Osteoblast (primary cell): ENCODE data around the gene TENM3. TPM values are rescaled to one million over a fixed set of nuclear protein-coding genes. Genes with fewer than 3 reads are reported as not detected.
A peak's percentile ranks its signal among the peaks of the same experiment; 100 is the strongest.
"Not testable (repeated sequence)": the region's sequence is repeated elsewhere in the genome, so short reads cannot be mapped to it uniquely, and the experiment has no call there.

Source experiments
- DNase-seq: peaks from one replicate; pipeline ENCODE4 v3.0.0; 2011; ENCODE audit warnings: low spot score, mixed read lengths; ENCODE audit not compliant: insufficient read length; ENCODE audit errors: missing footprints
- H2AFZ ChIP-seq: 2 replicates; pipeline ENCODE4 v1.6.0; 2011; ENCODE audit warnings: mild to moderate bottlenecking, low read length
- H3K27ac ChIP-seq: 2 replicates; pipeline ENCODE4 v1.5.1; 2011; ENCODE audit warnings: mild to moderate bottlenecking, low read depth, low read length, moderate library complexity
- H3K27me3 ChIP-seq: 2 replicates; pipeline ENCODE4 v1.6.0; 2012; ENCODE audit warnings: mild to moderate bottlenecking, control low read depth, inconsistent platforms, low read length, moderate library complexity; ENCODE audit not compliant: insufficient read depth
- H3K36me3 ChIP-seq: 2 replicates; pipeline ENCODE4 v1.5.1; 2011; ENCODE audit warnings: mild to moderate bottlenecking, low read length, control low read depth, moderate library complexity; ENCODE audit not compliant: insufficient read depth
- H3K4me1 ChIP-seq: 2 replicates; pipeline ENCODE4 v1.5.1; 2011; ENCODE audit warnings: mild to moderate bottlenecking, low read length, control low read depth, moderate library complexity; ENCODE audit not compliant: insufficient read depth
- H3K4me2 ChIP-seq: 2 replicates; pipeline ENCODE4 v1.6.0; 2011; ENCODE audit warnings: mild to moderate bottlenecking, low read length; ENCODE audit not compliant: insufficient read depth
- H3K4me3 ChIP-seq: fragments of 200-600 bp; sonication (generic); 3 replicates; pipeline ENCODE4 v1.5.1; 2012; ENCODE audit warnings: mild to moderate bottlenecking, low read length, inconsistent platforms; ENCODE audit not compliant: insufficient read depth
- H3K79me2 ChIP-seq: 2 replicates; pipeline ENCODE4 v1.6.0; 2012; ENCODE audit warnings: mild to moderate bottlenecking, low read length, control low read depth, inconsistent platforms; ENCODE audit not compliant: insufficient read depth
- H3K9me3 ChIP-seq: 2 replicates; pipeline ENCODE4 v1.5.1; 2011; ENCODE audit warnings: low read depth, low read length, control low read depth
- H4K20me1 ChIP-seq: 2 replicates; pipeline ENCODE4 v1.6.0; 2012; ENCODE audit warnings: mild to moderate bottlenecking, low read length, control low read depth; ENCODE audit not compliant: insufficient read depth
- total RNA-seq: library from RNA; depleted of rRNA; stranded (reverse); fragments of >200 nt; gene quantifications from 2 replicates; pipeline ENCODE4 v1.2.3, GENCODE V29; 2012
- TF ChIP-seq, protein P1 (sequence below): IDR thresholded peaks from 2 replicates; pipeline ENCODE4 v1.5.1; 2011; ENCODE audit warnings: mild to moderate bottlenecking, low read depth, low read length, moderate library complexity; ENCODE audit errors: extremely low read depth

TENM3 gene
- total RNA-seq, 1 donor: 59.0 TPM

DNA sequence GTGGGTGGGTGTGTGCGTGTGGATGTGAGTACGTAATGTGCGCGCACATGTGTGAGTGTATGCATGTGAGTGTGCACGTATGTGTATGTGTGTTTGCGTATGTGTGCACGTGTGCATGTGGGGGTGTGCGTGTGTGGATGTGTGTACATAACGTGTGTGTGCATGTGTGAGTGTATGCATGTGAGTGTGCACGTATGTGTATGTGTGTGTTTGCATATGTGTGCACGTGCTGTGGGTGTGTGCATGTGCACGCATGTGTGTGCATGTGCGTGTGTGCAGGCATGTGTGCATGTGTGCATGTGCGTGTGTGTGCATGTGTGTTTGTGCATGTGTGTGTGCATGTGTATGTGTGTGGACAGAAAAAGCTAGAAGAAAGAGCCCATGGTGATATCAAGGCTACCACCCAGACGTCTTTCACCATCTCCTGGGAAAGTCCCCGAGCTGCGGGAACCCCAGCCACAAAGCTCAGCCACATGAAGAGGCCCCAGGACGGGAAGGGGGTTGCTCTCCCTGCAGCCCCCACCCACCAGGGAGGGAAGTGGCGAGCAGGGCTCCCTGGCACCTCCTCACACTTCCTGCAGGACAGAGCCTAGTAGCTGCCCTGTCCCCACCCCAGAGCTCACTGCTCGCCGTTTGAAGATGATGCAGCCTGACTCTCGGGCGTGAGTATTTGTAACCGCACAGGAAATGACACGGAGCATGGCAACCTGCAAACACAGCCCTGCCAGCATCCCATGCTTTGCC, 565.6 kb downstream of the TENM3 start:
- Histone ChIP-seq H3K27me3 (peaks cover 5% of the 10 kb centered on the region), H3K27ac (no peak overlapping the region), H3K9me3 (no peaks in the 10 kb centered on the region), H2AFZ (no peak overlapping the region), H3K79me2 (no peaks in the 10 kb centered on the region), H3K4me1 (peaks cover 5% of the 10 kb centered on the region), H3K4me3 (no peak overlapping the region), H3K36me3 (no peaks in the 10 kb centered on the region), H3K4me2 (no peak overlapping the region), H4K20me1 (no peaks in the 10 kb centered on the region)
- TF ChIP-seq, protein P1, sequence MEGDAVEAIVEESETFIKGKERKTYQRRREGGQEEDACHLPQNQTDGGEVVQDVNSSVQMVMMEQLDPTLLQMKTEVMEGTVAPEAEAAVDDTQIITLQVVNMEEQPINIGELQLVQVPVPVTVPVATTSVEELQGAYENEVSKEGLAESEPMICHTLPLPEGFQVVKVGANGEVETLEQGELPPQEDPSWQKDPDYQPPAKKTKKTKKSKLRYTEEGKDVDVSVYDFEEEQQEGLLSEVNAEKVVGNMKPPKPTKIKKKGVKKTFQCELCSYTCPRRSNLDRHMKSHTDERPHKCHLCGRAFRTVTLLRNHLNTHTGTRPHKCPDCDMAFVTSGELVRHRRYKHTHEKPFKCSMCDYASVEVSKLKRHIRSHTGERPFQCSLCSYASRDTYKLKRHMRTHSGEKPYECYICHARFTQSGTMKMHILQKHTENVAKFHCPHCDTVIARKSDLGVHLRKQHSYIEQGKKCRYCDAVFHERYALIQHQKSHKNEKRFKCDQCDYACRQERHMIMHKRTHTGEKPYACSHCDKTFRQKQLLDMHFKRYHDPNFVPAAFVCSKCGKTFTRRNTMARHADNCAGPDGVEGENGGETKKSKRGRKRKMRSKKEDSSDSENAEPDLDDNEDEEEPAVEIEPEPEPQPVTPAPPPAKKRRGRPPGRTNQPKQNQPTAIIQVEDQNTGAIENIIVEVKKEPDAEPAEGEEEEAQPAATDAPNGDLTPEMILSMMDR: no peak
- DNase-seq: peak; percentile 87

DNA sequence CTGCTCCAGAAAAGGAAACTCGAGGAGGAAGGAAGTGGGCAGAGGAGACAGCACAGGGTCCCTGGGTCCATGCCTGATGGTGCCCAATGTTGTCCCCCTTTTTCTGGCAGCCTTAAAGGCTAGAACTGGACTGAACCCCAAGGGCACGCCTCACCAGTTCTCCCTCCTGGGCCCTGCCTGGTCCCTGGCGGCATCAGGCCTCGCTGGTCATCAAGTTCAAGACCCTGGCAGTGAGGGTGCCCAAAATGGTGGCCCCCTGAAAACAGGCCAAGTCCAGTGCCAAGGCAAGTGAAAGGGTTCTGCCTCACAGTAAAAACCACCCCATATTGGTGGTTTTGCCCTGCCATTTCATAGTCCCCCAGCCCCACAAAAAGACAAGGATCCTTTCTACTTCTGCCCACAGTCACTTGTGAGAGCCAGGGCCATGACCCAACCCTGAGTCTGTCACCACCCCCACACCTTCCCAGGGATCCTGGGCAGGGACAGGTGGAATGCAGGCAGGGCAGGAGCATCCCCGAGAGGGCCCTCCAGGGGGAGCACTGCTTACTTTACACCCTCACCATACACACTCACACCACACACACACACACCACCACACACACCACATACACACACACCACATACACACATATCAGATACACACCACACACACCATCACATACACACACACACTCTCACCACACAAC, 566.4 kb downstream of the TENM3 start:
- H3K4me1 ChIP-seq: peaks cover 5% of the 10 kb centered on the region
- H2AFZ ChIP-seq: no peak overlapping the region
- no peak overlapping the region for H3K4me2 ChIP-seq
- H3K9me3 ChIP-seq: no peaks in the 10 kb centered on the region
- H3K27me3 ChIP-seq: peaks cover 5% of the 10 kb centered on the region
- H3K4me3 ChIP-seq: no peak overlapping the region
- H3K27ac ChIP-seq: no peak overlapping the region
- DNase-seq: peak; percentile 35
- TF ChIP-seq, protein P1: no peak
- H3K79me2 ChIP-seq: no peaks in the 10 kb centered on the region
- no peaks in the 10 kb centered on the region for H3K36me3 ChIP-seq
- H4K20me1 ChIP-seq: no peaks in the 10 kb centered on the region

DNA sequence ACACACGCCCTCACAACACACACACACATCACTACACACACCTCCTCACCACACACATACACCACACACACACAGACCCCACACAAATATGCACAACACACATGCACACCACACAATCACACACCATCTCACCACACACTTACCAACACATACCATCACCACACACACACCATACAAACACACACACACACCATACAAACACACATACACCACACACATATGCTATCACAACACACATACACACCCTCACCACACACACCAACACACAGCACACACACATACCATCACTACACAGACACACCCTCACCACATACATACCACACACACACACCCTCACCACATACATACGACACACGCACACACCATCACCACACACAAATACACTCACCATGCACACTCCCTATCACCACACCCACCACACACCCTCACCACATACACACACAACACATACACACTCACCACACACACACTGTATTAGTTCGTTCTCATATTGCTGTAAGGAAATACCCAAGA, 567.0 kb downstream of the TENM3 start:
- Histone ChIP-seq H3K9me3 (no peaks in the 10 kb centered on the region), H4K20me1 (no peaks in the 10 kb centered on the region), H3K27me3 (peaks cover 5% of the 10 kb centered on the region), H3K27ac (no peak overlapping the region), H3K36me3 (no peaks in the 10 kb centered on the region), H2AFZ (no peak overlapping the region), H3K4me3 (no peak overlapping the region), H3K4me2 (no peak overlapping the region), H3K79me2 (no peaks in the 10 kb centered on the region), H3K4me1 (peaks cover 5% of the 10 kb centered on the region)
- TF ChIP-seq, protein P1: no peak
- no peak for DNase-seq

DNA sequence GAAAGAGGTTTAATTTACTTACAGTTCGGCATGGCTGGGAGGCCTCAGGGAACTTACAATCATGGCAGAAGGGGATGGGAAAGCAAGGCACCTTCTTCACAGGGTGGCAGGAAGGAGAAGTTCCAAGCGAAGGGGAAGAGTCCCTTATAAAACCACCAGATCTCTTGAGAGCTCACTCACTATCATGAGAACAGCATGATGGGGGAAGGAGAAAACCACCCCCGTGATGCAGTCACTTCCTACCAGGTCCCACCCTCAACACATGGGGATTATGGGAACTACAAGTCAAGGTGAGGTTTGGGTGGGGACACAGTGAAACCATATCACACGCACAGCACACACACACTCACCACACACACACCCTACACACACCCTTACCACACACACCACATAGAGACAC, 569.7 kb downstream of the TENM3 start:
- Histone ChIP-seq H3K79me2 (no peaks in the 10 kb centered on the region), H2AFZ (no peak overlapping the region)
- TF ChIP-seq, protein P1: no peak

DNA sequence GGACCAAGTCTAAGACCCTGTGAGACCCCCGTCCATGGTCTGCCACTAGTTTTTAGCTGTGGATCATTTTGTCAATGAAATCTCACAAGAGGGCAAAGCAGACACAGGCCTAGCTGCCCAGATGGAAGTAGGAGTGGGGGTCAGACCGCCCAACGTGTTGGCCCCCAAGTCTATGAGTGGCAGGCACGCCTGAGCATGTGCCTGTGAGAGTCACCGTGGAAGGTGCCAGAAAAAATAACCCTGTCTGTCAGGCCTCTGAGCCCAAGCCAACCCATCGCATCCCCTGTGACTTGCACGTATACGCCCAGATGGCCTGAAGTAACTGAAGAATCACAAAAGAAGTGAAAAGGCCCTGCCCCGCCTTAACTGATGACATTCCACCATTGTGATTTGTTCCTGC, 570.9 kb downstream of the TENM3 start:
- H3K4me1 ChIP-seq, H3K9me3 ChIP-seq, H4K20me1 ChIP-seq, H3K4me2 ChIP-seq, H3K27ac ChIP-seq, H3K36me3 ChIP-seq, H2AFZ ChIP-seq, H3K79me2 ChIP-seq, H3K27me3 ChIP-seq, H3K4me3 ChIP-seq: not testable (repeated sequence)
- DNase-seq: peak; percentile 10

More for the DNA sequence above, 569.7 kb downstream of the TENM3 start:
- H3K27me3 ChIP-seq: no peaks in the 10 kb centered on the region
- no peaks in the 10 kb centered on the region for H3K4me1 ChIP-seq
- H3K4me2 ChIP-seq: no peak overlapping the region
- H3K4me3 ChIP-seq: no peak overlapping the region
- DNase-seq: no peak
- no peaks in the 10 kb centered on the region for H4K20me1 ChIP-seq
- no peak overlapping the region for H3K27ac ChIP-seq
- H3K36me3 ChIP-seq: no peaks in the 10 kb centered on the region
- no peaks in the 10 kb centered on the region for H3K9me3 ChIP-seq
